Endometrial microvascular endothelial cells (primary cell): ENCODE data around the gene LHX3. TPM values are rescaled to one million over a fixed set of nuclear protein-coding genes. Genes with fewer than 3 reads are reported as not detected.

Experiments
- in situ Hi-C: cut with HindIII; loops from 2 replicates; pipeline ENCODE4 v1.10.0; 2017; ENCODE audit warnings: low sequenced_read_pairs, low pct_unique_long_range_greater_than_20kb; ENCODE audit errors: inconsistent ontology term
- total RNA-seq: library from RNA; depleted of rRNA; stranded (reverse); fragments of >200 nt; gene quantifications from one replicate; pipeline ENCODE4 v1.2.3, GENCODE V29; 2015; ENCODE audit errors: inconsistent ontology term

LHX3 gene
- total RNA-seq, 1 donor from 2014 or later = not detected

GRCh38 chr9:136185596-136186366 lies 19.1 kb downstream of the LHX3 start:
- in situ Hi-C loops = no loop called here

GRCh38 chr9:136185066-136185465 lies 19.9 kb downstream of the LHX3 start:
- in situ Hi-C loops = no loop called here

- in situ Hi-C loops = no loop called here
These were observed 22.0 kb downstream of the LHX3 start for GRCh38 chr9:136182850-136183422.

GRCh38 chr9:136182420-136182787 lies 22.5 kb downstream of the LHX3 start:
- in situ Hi-C loops = no loop called here

GRCh38 chr9:136181784-136182419 lies 23.0 kb downstream of the LHX3 start:
- in situ Hi-C loops = no loop called here

GRCh38 chr9:136180586-136180985 lies 24.3 kb downstream of the LHX3 start:
- in situ Hi-C loops = no loop called here

GRCh38 chr9:136179761-136180160 lies 25.2 kb downstream of the LHX3 start:
- in situ Hi-C loops = no loop called here

- in situ Hi-C loops = no loop called here
These were observed 25.8 kb downstream of the LHX3 start for GRCh38 chr9:136179101-136179616.

- in situ Hi-C loops = no loop called here
These were observed 26.2 kb downstream of the LHX3 start for GRCh38 chr9:136178773-136179075.

GRCh38 chr9:136178061-136178772 lies 26.7 kb downstream of the LHX3 start:
- in situ Hi-C loops = no loop called here

GRCh38 chr9:136177224-136177623 lies 27.7 kb downstream of the LHX3 start:
- in situ Hi-C loops = no loop called here

GRCh38 chr9:136175616-136176197 lies 29.2 kb downstream of the LHX3 start:
- in situ Hi-C loops = no loop called here

- in situ Hi-C loops = no loop called here
These were observed 29.9 kb downstream of the LHX3 start for GRCh38 chr9:136174779-136175615.

GRCh38 chr9:136173648-136174290 lies 31.2 kb downstream of the LHX3 start:
- in situ Hi-C loops = no loop called here

GRCh38 chr9:136172412-136173079 lies 32.4 kb downstream of the LHX3 start:
- in situ Hi-C loops = no loop called here

GRCh38 chr9:136171801-136172411 lies 33.0 kb downstream of the LHX3 start:
- in situ Hi-C loops = no loop called here
